ENCODE results near the gene HPS5. TPM values are rescaled to one million over a fixed set of nuclear protein-coding genes. Genes with fewer than 3 reads are reported as not detected.

HPS5 gene
- total RNA-seq, 6 donors from 2014 or later: 18.6 to 40.9 (median 31.1) TPM

DNA sequence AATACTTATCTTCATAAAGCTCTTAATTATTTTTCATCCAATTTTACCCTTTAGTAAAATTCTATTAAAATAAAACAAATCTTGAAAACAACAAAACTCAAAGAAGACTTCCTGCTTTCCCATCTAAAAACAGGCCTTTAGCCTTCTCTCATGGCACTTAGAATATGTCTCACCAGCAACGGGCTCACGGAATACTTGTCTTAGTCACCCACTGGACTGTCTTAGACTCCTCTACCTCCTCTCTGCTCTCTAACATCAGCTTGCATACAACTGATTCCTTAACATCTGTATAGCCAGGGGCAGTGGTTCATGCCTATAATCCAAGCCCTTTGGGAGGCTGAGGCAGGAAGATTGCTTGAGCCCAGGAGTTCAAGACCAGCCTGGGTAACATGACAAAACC is 13.7 kb downstream of the HPS5 start:
- no peak for ATAC-seq (ENCODE audit: low FRiP score in 2 of 2)
- no peaks in the 10 kb centered on the region for H3K27me3 ChIP-seq
- H3K4me1 ChIP-seq: peaks cover 0 to 18% (median 9%) of the 10 kb centered on the region in 4 donors
- WGBS, 2 donors: 95 to 98% methylated on average over 2 of the region's 2 CpGs
- TF ChIP-seq EP300 (IDR thresholded peaks at IDR 0.05): no peak
- no peak for TF ChIP-seq POLR2A (IDR thresholded peaks at IDR 0.05)
- TF ChIP-seq, protein P1, sequence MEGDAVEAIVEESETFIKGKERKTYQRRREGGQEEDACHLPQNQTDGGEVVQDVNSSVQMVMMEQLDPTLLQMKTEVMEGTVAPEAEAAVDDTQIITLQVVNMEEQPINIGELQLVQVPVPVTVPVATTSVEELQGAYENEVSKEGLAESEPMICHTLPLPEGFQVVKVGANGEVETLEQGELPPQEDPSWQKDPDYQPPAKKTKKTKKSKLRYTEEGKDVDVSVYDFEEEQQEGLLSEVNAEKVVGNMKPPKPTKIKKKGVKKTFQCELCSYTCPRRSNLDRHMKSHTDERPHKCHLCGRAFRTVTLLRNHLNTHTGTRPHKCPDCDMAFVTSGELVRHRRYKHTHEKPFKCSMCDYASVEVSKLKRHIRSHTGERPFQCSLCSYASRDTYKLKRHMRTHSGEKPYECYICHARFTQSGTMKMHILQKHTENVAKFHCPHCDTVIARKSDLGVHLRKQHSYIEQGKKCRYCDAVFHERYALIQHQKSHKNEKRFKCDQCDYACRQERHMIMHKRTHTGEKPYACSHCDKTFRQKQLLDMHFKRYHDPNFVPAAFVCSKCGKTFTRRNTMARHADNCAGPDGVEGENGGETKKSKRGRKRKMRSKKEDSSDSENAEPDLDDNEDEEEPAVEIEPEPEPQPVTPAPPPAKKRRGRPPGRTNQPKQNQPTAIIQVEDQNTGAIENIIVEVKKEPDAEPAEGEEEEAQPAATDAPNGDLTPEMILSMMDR (IDR thresholded peaks at IDR 0.05): no peak
- no peak for TF ChIP-seq POLR2AphosphoS5 (IDR thresholded peaks at IDR 0.05)
- peaks cover 28 to 82% (median 40%) of the 10 kb centered on the region in 4 donors for H3K36me3 ChIP-seq
- H3K27ac ChIP-seq: no peak overlapping the region
- no peaks in the 10 kb centered on the region for H3K9me3 ChIP-seq
- no peak for DNase-seq
- no peak overlapping the region for H3K4me3 ChIP-seq

DNA sequence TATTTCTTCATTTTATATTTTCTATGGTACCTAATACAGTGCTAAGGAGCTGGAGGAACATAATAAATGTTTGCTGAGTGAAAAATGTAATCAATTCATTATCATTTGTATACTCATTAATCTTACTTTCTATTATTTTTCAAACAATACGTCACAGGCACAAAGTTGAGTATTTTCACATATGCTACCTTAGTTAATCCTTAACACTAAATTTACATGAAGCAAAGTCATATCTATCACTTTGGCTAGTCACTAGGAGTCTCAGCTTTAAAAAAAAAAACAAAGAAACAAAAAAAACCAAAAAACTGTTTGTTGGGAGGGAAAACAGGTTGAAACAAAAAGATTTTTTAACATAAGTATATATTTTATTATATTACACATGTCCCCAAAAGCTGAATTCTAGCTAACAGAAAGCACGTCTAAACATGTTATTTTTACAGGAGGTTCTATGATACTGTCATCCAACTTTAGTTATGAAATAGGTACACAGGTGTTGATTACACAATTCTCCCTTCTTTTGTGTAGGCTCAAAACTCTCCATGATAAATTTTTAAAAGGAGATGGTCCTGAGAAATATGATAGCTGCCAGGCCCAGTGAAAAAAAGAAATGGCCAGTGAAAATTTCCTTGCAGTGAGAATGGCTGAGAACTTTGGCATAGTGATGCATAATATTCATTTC is 14.3 kb downstream of the HPS5 start:
- H3K27ac ChIP-seq: no peak overlapping the region
- no peak for DNase-seq
- no peaks in the 10 kb centered on the region for H3K27me3 ChIP-seq
- 88 to 90% methylated on average over 2 of the region's 2 CpGs for WGBS, 2 donors
- no peaks in the 10 kb centered on the region for H3K9me3 ChIP-seq
- H3K4me3 ChIP-seq: no peak overlapping the region
- TF ChIP-seq POLR2A (IDR thresholded peaks at IDR 0.05) (no peak), POLR2AphosphoS5 (IDR thresholded peaks at IDR 0.05) (no peak), EP300 (IDR thresholded peaks at IDR 0.05) (no peak)
- TF ChIP-seq, protein P1 (IDR thresholded peaks at IDR 0.05): no peak
- H3K4me1 ChIP-seq: peaks cover 0 to 11% (median 4%) of the 10 kb centered on the region in 4 donors
- peaks cover 28 to 88% (median 42%) of the 10 kb centered on the region in 4 donors for H3K36me3 ChIP-seq
- no peak for ATAC-seq (ENCODE audit: low FRiP score in 2 of 2)

DNA sequence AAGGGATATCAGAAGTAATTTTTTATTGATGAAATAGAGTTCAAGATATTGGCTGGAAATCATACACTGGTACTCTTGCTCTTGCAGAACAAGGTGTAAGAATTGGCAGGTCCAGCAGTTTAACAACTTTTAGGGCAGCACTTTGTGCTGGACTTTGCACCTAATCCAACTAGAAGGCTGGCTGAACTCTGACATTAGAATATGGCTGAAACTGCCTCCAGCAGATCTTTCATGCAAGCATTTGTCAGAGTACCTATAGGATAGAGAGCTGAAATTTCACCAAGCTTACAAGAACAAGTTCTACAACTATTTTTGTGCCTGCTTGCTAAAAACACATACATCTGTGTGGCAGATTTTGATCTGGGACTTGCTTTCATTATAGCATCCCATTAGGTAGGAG is 17.2 kb downstream of the HPS5 start:
- no peaks in the 10 kb centered on the region for H3K27me3 ChIP-seq
- H3K9me3 ChIP-seq: no peaks in the 10 kb centered on the region
- no peak overlapping the region for H3K4me3 ChIP-seq
- ATAC-seq (ENCODE audit: low FRiP score in 2 of 2) (no peak), DNase-seq (no peak)
- peaks cover 24 to 94% (median 45%) of the 10 kb centered on the region in 4 donors for H3K36me3 ChIP-seq
- no peak overlapping the region for H3K27ac ChIP-seq
- no peaks in the 10 kb centered on the region for H3K4me1 ChIP-seq
- TF ChIP-seq EP300 (IDR thresholded peaks at IDR 0.05): no peak
- no peak for TF ChIP-seq POLR2AphosphoS5 (IDR thresholded peaks at IDR 0.05)
- TF ChIP-seq, protein P1 (IDR thresholded peaks at IDR 0.05): no peak
- TF ChIP-seq POLR2A (IDR thresholded peaks at IDR 0.05): no peak

DNA sequence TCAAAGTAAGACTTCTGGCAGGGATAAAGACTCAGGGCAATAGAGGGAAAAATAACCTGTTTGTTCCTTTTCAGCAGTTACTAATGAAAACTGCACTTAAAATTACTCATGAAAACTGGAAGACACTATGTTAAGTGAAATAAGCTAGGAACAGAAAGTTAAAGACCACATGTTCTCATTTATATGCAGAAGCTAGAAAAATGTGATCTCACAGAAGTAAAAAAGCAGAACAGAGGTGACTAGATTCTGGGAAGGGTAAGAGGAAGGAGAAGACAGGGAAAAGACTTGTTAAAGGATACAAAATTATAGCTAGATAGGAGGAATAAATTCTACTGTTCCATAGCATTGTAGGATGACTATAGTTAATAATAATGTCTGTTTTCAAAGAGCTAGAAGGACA is 22.2 kb downstream of the HPS5 start:
- no peak overlapping the region for H3K27ac ChIP-seq
- TF ChIP-seq EP300 (IDR thresholded peaks at IDR 0.05): no peak
- TF ChIP-seq POLR2A (IDR thresholded peaks at IDR 0.05): no peak
- H3K9me3 ChIP-seq: no peaks in the 10 kb centered on the region
- ATAC-seq (ENCODE audit: low FRiP score in 2 of 2) (no peak), DNase-seq (no peak)
- H3K4me1 ChIP-seq: no peaks in the 10 kb centered on the region
- H3K27me3 ChIP-seq: no peaks in the 10 kb centered on the region
- peaks cover 19 to 92% (median 47%) of the 10 kb centered on the region in 4 donors for H3K36me3 ChIP-seq
- H3K4me3 ChIP-seq: no peak overlapping the region

DNA sequence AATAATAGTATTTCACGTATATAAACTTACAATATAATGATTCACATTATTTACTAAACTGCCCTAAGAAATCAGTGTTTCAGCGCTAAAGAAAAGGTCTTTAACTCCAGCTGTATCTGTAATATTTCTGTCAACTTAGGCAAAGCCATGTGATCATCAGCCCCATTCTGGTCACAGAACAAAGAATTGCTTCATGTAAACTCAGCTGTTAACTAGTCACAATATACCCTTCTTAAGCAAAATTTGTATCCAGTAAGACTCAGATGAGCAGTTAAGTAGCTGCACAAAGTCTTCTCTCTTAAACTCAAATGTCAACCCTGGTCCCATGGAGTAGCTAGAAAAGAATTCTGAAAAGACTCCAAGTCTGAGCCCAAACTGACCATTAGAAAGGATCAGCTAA is 26.6 kb downstream of the HPS5 start:
- 94 to 100% methylated on average over 2 of the region's 2 CpGs for WGBS, 2 donors
- H3K27ac ChIP-seq: no peak overlapping the region
- H3K4me3 ChIP-seq: no peak overlapping the region
- H3K36me3 ChIP-seq: peaks cover 25 to 96% (median 60%) of the 10 kb centered on the region in 4 donors
- H3K4me1 ChIP-seq: no peaks in the 10 kb centered on the region
- no peaks in the 10 kb centered on the region for H3K27me3 ChIP-seq
- TF ChIP-seq EP300 (IDR thresholded peaks at IDR 0.05) (no peak), POLR2A (IDR thresholded peaks at IDR 0.05) (no peak), POLR2AphosphoS5 (IDR thresholded peaks at IDR 0.05) (no peak)
- TF ChIP-seq, protein P1 (IDR thresholded peaks at IDR 0.05): no peak
- H3K9me3 ChIP-seq: no peaks in the 10 kb centered on the region
- DNase-seq (no peak), ATAC-seq (ENCODE audit: low FRiP score in 2 of 2) (no peak)

All from upper lobe of left lung (tissue), 6 donors.